SW480 (cell line): ENCODE measurements around the gene GRK5.
A peak's percentile ranks its signal among the peaks of the same experiment; 100 is the strongest.

Experiments used
- DNase-seq: peaks from one replicate; pipeline ENCODE4 v3.0.0-alpha.2; 2016; ENCODE audit warnings: low spot score

GRK5 gene

GRCh38 chr10:119483839-119484238, 276.5 kb downstream of the GRK5 start:
- no peak for DNase-seq

DNA sequence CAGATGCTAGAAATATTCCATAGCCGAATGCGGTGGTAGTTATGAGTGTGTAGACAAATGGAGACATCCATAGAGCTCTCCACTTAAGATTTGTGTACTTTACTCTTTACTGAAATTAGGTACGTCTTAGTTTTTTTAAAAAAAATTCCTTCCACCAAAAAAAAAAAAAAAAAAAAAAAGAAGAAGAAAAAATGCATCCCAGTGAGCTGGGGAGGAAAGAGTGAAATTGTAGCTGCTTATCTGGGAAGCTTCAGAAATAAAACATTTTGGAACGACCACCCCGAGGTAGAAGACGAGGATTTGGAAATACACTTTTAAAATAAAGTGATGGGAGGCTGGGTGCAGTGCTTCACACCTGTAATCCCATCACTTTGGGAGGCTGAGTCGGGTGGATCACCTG, 281.3 kb downstream of the GRK5 start:
- DNase-seq: no peak

DNA sequence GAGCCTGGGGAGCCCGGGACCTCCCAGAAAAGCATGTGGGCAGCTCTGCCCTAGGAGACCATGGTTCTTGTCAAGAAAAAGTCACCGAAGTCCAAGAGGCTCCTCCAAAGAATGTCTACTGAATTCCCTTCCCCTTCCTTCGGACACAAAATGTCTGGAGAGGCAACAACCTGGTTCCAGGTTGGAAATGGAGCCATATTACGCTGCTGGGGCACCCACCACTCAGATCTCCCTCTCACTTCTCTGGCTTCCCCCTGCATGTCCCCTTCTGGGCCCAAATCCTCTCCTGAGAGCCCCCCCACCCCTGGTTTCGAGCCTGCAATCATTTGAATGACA, 282.6 kb downstream of the GRK5 start:
- no peak for DNase-seq

DNA sequence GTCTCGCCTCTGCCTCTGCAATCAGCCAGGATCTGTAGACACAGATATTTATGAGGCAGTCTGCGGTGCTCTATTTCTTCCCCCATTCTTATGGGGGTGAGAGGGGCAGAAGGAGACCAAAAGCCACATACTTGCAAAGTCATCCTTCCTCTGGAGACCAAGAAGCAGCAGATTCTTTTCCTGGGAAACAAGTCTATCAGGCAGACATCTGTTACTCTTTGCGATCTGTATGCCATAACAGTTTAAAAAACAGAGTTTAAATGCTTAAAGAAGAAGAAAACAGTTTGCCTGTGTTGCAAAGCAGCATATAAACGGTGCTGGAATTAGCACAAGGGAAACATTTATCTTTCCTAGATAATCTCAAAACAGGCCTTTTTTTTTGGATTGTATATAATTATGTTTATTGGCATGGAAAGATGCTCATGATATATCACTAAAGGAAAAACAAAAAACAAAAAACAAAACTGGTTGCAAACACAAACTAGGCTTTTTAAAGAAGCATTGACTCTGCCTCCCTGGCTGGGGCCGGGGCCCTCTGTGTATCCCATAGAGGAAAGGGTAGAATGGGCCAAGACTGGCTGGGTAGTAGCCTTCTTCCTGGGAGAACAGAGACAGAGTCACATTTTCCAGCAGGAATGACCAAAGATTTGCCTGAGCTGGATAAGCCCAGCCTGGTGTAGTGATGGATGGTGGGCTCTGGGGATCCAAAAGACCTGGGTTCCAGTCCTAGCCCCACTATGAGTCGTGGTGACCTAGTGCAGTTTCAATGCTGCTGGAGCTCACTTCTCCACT, 284.8 kb downstream of the GRK5 start:
- DNase-seq: no peak

DNA sequence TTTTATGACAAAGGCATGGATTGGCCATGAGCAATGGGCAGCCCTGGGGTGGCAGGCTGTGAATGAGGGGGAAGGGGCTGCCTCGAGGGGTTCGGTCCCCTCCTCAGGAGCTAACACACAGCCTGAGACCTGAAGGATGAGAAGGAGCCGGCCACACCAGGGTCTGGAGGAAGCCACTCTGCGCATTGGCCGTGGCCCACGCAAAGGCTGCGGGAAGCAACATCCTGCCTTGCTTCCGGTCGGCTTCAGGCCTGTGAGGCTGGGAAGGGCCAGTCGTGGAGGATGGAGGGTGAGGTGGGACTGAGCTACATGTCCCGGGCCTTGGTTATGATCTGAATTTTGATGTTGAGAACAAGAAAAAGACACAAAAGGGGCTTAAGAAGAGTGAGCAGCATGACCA, 285.8 kb downstream of the GRK5 start:
- no peak for DNase-seq

- no peak for DNase-seq
Observed at GRCh38 chr10:119494236-119495020, 287.1 kb downstream of the GRK5 start.

- DNase-seq: no peak
Observed at GRCh38 chr10:119495021-119495505, 287.7 kb downstream of the GRK5 start.

GRCh38 chr10:119495545-119495944, 288.2 kb downstream of the GRK5 start:
- no peak for DNase-seq

GRCh38 chr10:119496273-119496672, 288.9 kb downstream of the GRK5 start:
- DNase-seq: no peak

DNA sequence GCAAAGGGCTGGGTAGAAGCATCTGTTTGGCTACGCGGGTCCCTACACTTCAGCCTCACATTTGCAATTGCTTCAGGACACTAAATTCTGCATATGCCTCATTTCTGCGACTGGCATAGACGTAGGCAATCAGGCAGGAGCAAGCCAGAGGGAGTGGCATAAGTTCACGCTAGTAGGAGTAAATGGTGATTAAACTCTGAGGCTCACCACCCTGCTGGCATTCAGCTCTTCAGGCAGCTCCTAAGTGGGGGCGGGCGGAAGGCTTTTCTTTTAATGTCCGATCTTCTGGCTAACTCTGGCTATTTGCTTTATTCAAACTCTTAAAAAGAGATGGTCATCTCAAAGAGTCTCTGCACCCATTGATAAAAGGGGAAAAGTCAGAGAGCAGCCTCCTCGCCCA, 289.9 kb downstream of the GRK5 start:
- no peak for DNase-seq

- peak; percentile 45 for DNase-seq
Observed at GRCh38 chr10:119498889-119499676, 291.7 kb downstream of the GRK5 start.

- no peak for DNase-seq
Observed at GRCh38 chr10:119499677-119500002, 292.3 kb downstream of the GRK5 start.

GRCh38 chr10:119500123-119500795, 292.9 kb downstream of the GRK5 start:
- no peak for DNase-seq

GRCh38 chr10:119500821-119501220, 293.4 kb downstream of the GRK5 start:
- no peak for DNase-seq

- DNase-seq: no peak
Observed at GRCh38 chr10:119501690-119502089, 294.3 kb downstream of the GRK5 start.

- DNase-seq: no peak
Observed at GRCh38 chr10:119502209-119502608, 294.8 kb downstream of the GRK5 start.

DNA sequence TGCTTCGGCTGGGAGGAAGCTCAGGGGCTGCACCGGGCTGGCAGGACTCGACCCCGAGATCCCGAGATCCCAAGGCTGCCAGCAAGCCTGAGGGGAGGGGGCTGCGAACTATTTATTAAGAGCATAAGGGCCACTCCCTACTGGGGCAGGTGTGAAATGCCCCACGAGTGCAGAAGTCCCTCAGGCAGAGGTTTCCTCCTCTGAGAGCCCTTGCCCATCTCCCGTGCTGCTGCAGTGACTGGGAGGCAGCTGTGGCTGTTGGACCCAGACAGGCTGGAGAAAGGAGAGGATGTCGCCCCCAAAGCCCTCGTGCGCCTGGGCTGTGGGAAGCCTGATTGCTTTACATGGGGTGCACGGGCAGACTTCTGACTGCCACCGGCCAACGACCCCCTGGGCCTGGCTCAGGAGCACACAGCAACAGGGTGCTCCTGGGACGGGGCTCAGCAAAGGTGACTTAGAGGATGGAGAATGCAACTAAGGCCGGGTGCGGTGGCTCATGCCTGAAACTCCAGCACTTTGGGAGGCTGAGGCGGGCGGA, 295.3 kb downstream of the GRK5 start:
- no peak for DNase-seq

- DNase-seq: no peak
Observed at GRCh38 chr10:119503821-119504220, 296.4 kb downstream of the GRK5 start.

DNA sequence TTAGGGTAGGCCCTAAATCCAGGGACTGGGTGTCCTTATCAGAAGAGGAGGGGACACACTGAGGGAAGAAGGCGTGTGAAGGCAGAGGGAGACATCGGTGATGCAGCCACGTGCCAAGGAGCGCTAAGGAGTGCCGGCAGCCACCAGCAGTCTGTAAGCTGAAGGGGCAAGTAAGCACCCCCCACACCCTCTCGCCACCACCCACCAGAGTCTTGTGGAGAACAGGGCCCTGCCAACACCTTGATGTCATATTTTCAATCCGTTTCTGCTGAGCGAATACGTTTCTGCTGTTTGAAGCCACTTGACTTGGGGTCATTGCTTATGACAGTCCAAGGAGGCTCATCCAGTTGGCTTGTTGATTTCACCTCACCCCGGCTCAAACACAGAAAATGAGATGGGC, 297.3 kb downstream of the GRK5 start:
- DNase-seq: no peak

GRCh38 chr10:119505131-119505551, 297.8 kb downstream of the GRK5 start:
- DNase-seq: no peak
